ENCODE data around the gene TBC1D3I.
"Not testable (repeated sequence)": the region's sequence is repeated elsewhere in the genome, so short reads cannot be mapped to it uniquely, and the experiment has no call there.

TBC1D3I gene

GRCh38 chr17:36215406-36216308 lies 48.7 kb downstream of the TBC1D3I start:
- H3K36me3 ChIP-seq (ENCODE audit: control insufficient read depth, insufficient read depth, low read length); H3K9ac ChIP-seq; H3K79me2 ChIP-seq; H3K4me1 ChIP-seq; H3K27me3 ChIP-seq (ENCODE audit: control insufficient read depth, insufficient read depth, low read length); H2AFZ ChIP-seq; H3K9me3 ChIP-seq (ENCODE audit: control insufficient read depth, low read length); H3K27ac ChIP-seq; H3K4me2 ChIP-seq (ENCODE audit: low read length); H3K4me3 ChIP-seq (ENCODE audit: low read depth, low read length): not testable (repeated sequence)

- Histone ChIP-seq H3K4me1 (no peaks in the 10 kb centered on the region), H3K4me3 (ENCODE audit: low read depth, low read length) (no peak overlapping the region), H3K27ac (no peak overlapping the region), H3K9ac (no peak overlapping the region), H3K9me3 (ENCODE audit: control insufficient read depth, low read length) (no peaks in the 10 kb centered on the region), H3K36me3 (ENCODE audit: control insufficient read depth, insufficient read depth, low read length) (no peaks in the 10 kb centered on the region), H2AFZ (no peak overlapping the region), H3K79me2 (no peaks in the 10 kb centered on the region), H3K27me3 (ENCODE audit: control insufficient read depth, insufficient read depth, low read length) (no peaks in the 10 kb centered on the region), H3K4me2 (ENCODE audit: low read length) (no peak overlapping the region)
- TF ChIP-seq CTCF (IDR thresholded peaks at IDR 0.05): no peak
Measured at GRCh38 chr17:36214918-36215317, 49.5 kb downstream of the TBC1D3I start.

- Histone ChIP-seq H3K27ac (no peak overlapping the region), H3K4me1 (no peaks in the 10 kb centered on the region), H3K4me2 (ENCODE audit: low read length) (no peak overlapping the region), H3K27me3 (ENCODE audit: control insufficient read depth, insufficient read depth, low read length) (no peaks in the 10 kb centered on the region), H3K4me3 (ENCODE audit: low read depth, low read length) (no peak overlapping the region), H3K36me3 (ENCODE audit: control insufficient read depth, insufficient read depth, low read length) (no peaks in the 10 kb centered on the region), H2AFZ (no peak overlapping the region), H3K79me2 (no peaks in the 10 kb centered on the region), H3K9ac (no peak overlapping the region), H3K9me3 (ENCODE audit: control insufficient read depth, low read length) (no peaks in the 10 kb centered on the region)
- TF ChIP-seq CTCF (IDR thresholded peaks at IDR 0.05): no peak
Measured at GRCh38 chr17:36213695-36214094, 50.7 kb downstream of the TBC1D3I start.

- TF ChIP-seq CTCF (IDR thresholded peaks at IDR 0.05): no peak
- Histone ChIP-seq H3K4me1 (no peaks in the 10 kb centered on the region), H3K36me3 (ENCODE audit: control insufficient read depth, insufficient read depth, low read length) (no peaks in the 10 kb centered on the region), H3K27ac (no peak overlapping the region), H3K79me2 (no peaks in the 10 kb centered on the region), H3K27me3 (ENCODE audit: control insufficient read depth, insufficient read depth, low read length) (no peaks in the 10 kb centered on the region), H3K4me2 (ENCODE audit: low read length) (no peak overlapping the region), H3K4me3 (ENCODE audit: low read depth, low read length) (no peak overlapping the region), H3K9ac (no peak overlapping the region), H2AFZ (no peak overlapping the region), H3K9me3 (ENCODE audit: control insufficient read depth, low read length) (no peaks in the 10 kb centered on the region)
Measured at GRCh38 chr17:36212966-36213365, 51.4 kb downstream of the TBC1D3I start.

GRCh38 chr17:36212272-36212605 lies 52.1 kb downstream of the TBC1D3I start:
- no peak overlapping the region for H3K27ac ChIP-seq
- no peaks in the 10 kb centered on the region for H3K36me3 ChIP-seq (ENCODE audit: control insufficient read depth, insufficient read depth, low read length)
- H3K4me3 ChIP-seq (ENCODE audit: low read depth, low read length): no peak overlapping the region
- TF ChIP-seq CTCF (IDR thresholded peaks at IDR 0.05): no peak
- H3K9me3 ChIP-seq (ENCODE audit: control insufficient read depth, low read length): no peaks in the 10 kb centered on the region
- H3K79me2 ChIP-seq: no peaks in the 10 kb centered on the region
- H3K4me2 ChIP-seq (ENCODE audit: low read length): no peak overlapping the region
- H3K4me1 ChIP-seq: no peaks in the 10 kb centered on the region
- H2AFZ ChIP-seq: no peak overlapping the region
- H3K27me3 ChIP-seq (ENCODE audit: control insufficient read depth, insufficient read depth, low read length): no peaks in the 10 kb centered on the region
- H3K9ac ChIP-seq: no peak overlapping the region

GRCh38 chr17:36211484-36212271 lies 52.7 kb downstream of the TBC1D3I start:
- H3K9me3 ChIP-seq (ENCODE audit: control insufficient read depth, low read length); H3K4me1 ChIP-seq; H3K9ac ChIP-seq; H3K27ac ChIP-seq; H2AFZ ChIP-seq; H3K4me2 ChIP-seq (ENCODE audit: low read length); H3K79me2 ChIP-seq; H3K4me3 ChIP-seq (ENCODE audit: low read depth, low read length); H3K36me3 ChIP-seq (ENCODE audit: control insufficient read depth, insufficient read depth, low read length); H3K27me3 ChIP-seq (ENCODE audit: control insufficient read depth, insufficient read depth, low read length): not testable (repeated sequence)

- H3K79me2 ChIP-seq; H3K36me3 ChIP-seq (ENCODE audit: control insufficient read depth, insufficient read depth, low read length); H3K27ac ChIP-seq; H3K9ac ChIP-seq; H2AFZ ChIP-seq; H3K4me2 ChIP-seq (ENCODE audit: low read length); H3K4me1 ChIP-seq; H3K9me3 ChIP-seq (ENCODE audit: control insufficient read depth, low read length); H3K27me3 ChIP-seq (ENCODE audit: control insufficient read depth, insufficient read depth, low read length); H3K4me3 ChIP-seq (ENCODE audit: low read depth, low read length): not testable (repeated sequence)
Measured at GRCh38 chr17:36210439-36211211, 53.7 kb downstream of the TBC1D3I start, which contains the start of gene CCL4L2. Gene CCL4L2, plus strand, starts transcription at chr17:36211063.

All from parathyroid adenoma (tissue), 2 donors.